Right lobe of liver (tissue), 6 donors: ENCODE results near the gene CALHM1. TPM values are rescaled to one million over a fixed set of nuclear protein-coding genes. Genes with fewer than 3 reads are reported as not detected.
A peak's percentile ranks its signal among the peaks of the same experiment; 100 is the strongest.

Experiments used
- ATAC-seq, 4 donors: fragments of 200-7000 bp; cut with Tn5 transposase; one replicate each; pipeline ENCODE4 v1.9.1; 2020; ENCODE audit warnings: mild to moderate bottlenecking in 4 of 4, moderate library complexity in 4 of 4
- DNase-seq, 3 donors: peaks; one replicate each; pipeline ENCODE4 v3.0.0-alpha.2; 2020
- H3K27ac ChIP-seq, 3 donors: fragments of 200-600 bp; one replicate each; pipeline ENCODE4 v1.8.0; 2022
- H3K27me3 ChIP-seq, 2 donors: fragments of 200-600 bp; one replicate each; pipeline ENCODE4 v1.8.0; 2022
- H3K36me3 ChIP-seq, 4 donors: fragments of 200-600 bp; sonication (generic) in 1 of 4; one replicate each; pipeline versions ENCODE4 v1.5.1 to v1.8.0; 2017 to 2022; ENCODE audit warnings: control low read depth in 1 of 4
- H3K4me1 ChIP-seq, 4 donors: fragments of 200-600 bp; sonication (generic) in 1 of 4; one replicate each; pipeline versions ENCODE4 v1.5.1 to v1.8.0; 2017 to 2022; ENCODE audit warnings: control low read depth in 1 of 4
- H3K4me3 ChIP-seq, 3 donors: fragments of 200-600 bp; one replicate each; pipeline ENCODE4 v1.8.0; 2022
- H3K9me3 ChIP-seq, 4 donors: fragments of 200-600 bp; sonication (generic) in 1 of 4; one replicate each; pipeline versions ENCODE4 v1.5.1 to v1.8.0; 2017 to 2022; ENCODE audit warnings: control low read depth in 1 of 4
- CTCF ChIP-seq, 4 donors: fragments of 200-600 bp in 3 of 4; fragments of 450-650 bp in 1 of 4; IDR thresholded peaks; one replicate each; pipeline versions ENCODE4 v1.5.1 to v1.8.0; 2016 to 2022; ENCODE audit warnings: antibody characterized with exemption in 4 of 4, mild to moderate bottlenecking in 2 of 4
- POLR2A ChIP-seq: fragments of 450-650 bp; IDR thresholded peaks from one replicate; pipeline ENCODE4 v1.6.1; 2017; ENCODE audit warnings: antibody characterized with exemption, mild to moderate bottlenecking
- WGBS: methylation state at CpG from one replicate; pipeline ENCODE4 v1.1.6; 2018; ENCODE audit warnings: low coverage, low lambda C conversion rate; ENCODE audit not compliant: insufficient coverage; ENCODE audit errors: missing lambda C conversion rate; 5-methylcytosine and 5-hydroxymethylcytosine counted together
- intact Hi-C, 2 donors: fragments of 100-400 bp; cut with DNase I; formaldehyde crosslinking; loops; one replicate each; pipeline versions ENCODE4 v1.11.2 to v1.14.1; 2022
- total RNA-seq, 6 experiments: library from RNA; depleted of rRNA in 2 of 6; stranded (reverse); fragments of >200 nt in 2 of 6; fragmentation: NEBNext Ultra II Directional in 3 of 6; extraction: Animal tissue kit (Norgen Biotek cat#: 25700) in 3 of 6; gene quantifications; one replicate each; pipeline versions ENCODE4 v1.1.0 to v1.2.4, GENCODE V29; 2016 to 2023
- donor health status: DM: no; HTN: yes; CAD: no.
- donor health status: DM: no; HTN: no; CAD: no.
- donor health status: DM: no; HTN: no; CAD: no.
- donor health status: DM: no; HTN: yes; CAD: no.
- donor health status: DM: no; HTN: yes; CAD: no.

CALHM1 gene
- total RNA-seq, 6 experiments from 2014 or later, result not detected

- H3K4me3 ChIP-seq, result no peak overlapping the region
- no peak overlapping the region for H3K27ac ChIP-seq
- peak in 2 of 4 donors; percentile 28 for ATAC-seq
- H3K4me1 ChIP-seq, result peaks cover 0 to 4% (median 0%) of the 10 kb centered on the region in 4 donors
- no peaks in the 10 kb centered on the region for H3K9me3 ChIP-seq
- peaks cover 0 to 55% (median 16%) of the 10 kb centered on the region in 4 donors for H3K36me3 ChIP-seq
- DNase-seq, result no peak
- intact Hi-C loops, result no loop called here
- WGBS, result 88% methylated on average over 2 of the region's 2 CpGs
- TF ChIP-seq CTCF (IDR thresholded peaks at IDR 0.05), result no peak
- no peak for TF ChIP-seq POLR2A
- H3K27me3 ChIP-seq, result no peaks in the 10 kb centered on the region
Observed at GRCh38 chr10:103433858-103434257, 24.8 kb downstream of the CALHM1 start.

- 51% methylated on average over 8 of the region's 8 CpGs for WGBS
- TF ChIP-seq CTCF (IDR thresholded peaks at IDR 0.05) (no peak), POLR2A (no peak)
- peak in 3 of 4 donors; percentile 26 to 48 (median 41) for ATAC-seq
- Histone ChIP-seq H3K27me3 (no peaks in the 10 kb centered on the region), H3K4me3 (no peak overlapping the region), H3K36me3 (peaks cover 0 to 48% (median 7%) of the 10 kb centered on the region in 4 donors), H3K4me1 (peaks cover 0 to 4% (median 0%) of the 10 kb centered on the region in 4 donors), H3K9me3 (no peaks in the 10 kb centered on the region), H3K27ac (no peak overlapping the region)
- intact Hi-C loops, result no loop called here
- no peak for DNase-seq
Observed at GRCh38 chr10:103431902-103432301, 26.8 kb downstream of the CALHM1 start.

GRCh38 chr10:103429647-103430046, 29.1 kb downstream of the CALHM1 start:
- H3K9me3 ChIP-seq, result no peaks in the 10 kb centered on the region
- no peaks in the 10 kb centered on the region for H3K27me3 ChIP-seq
- DNase-seq (no peak), ATAC-seq (no peak)
- TF ChIP-seq POLR2A, result no peak
- no peak for TF ChIP-seq CTCF (IDR thresholded peaks at IDR 0.05)
- H3K4me3 ChIP-seq, result no peak overlapping the region
- 81% methylated on average over 5 of the region's 5 CpGs for WGBS
- H3K4me1 ChIP-seq, result peaks cover 0 to 4% (median 0%) of the 10 kb centered on the region in 4 donors
- H3K36me3 ChIP-seq, result peaks cover 0 to 44% (median 10%) of the 10 kb centered on the region in 4 donors
- intact Hi-C loops, result no loop called here
- no peak overlapping the region for H3K27ac ChIP-seq

GRCh38 chr10:103428989-103429643, 29.6 kb downstream of the CALHM1 start:
- intact Hi-C loops, result no loop called here
- Histone ChIP-seq H3K27me3 (no peaks in the 10 kb centered on the region), H3K36me3 (peaks cover 0 to 44% (median 10%) of the 10 kb centered on the region in 4 donors), H3K9me3 (no peaks in the 10 kb centered on the region), H3K4me1 (peaks cover 0 to 4% (median 0%) of the 10 kb centered on the region in 4 donors), H3K4me3 (no peak overlapping the region), H3K27ac (no peak overlapping the region)
- ATAC-seq (no peak), DNase-seq (no peak)
- WGBS, result 65% methylated on average over 5 of the region's 5 CpGs
- no peak for TF ChIP-seq POLR2A
- TF ChIP-seq CTCF (IDR thresholded peaks at IDR 0.05), result no peak
